ENCODE data around the gene TM6SF1. TPM values are rescaled to one million over a fixed set of nuclear protein-coding genes. Genes with fewer than 3 reads are reported as not detected.

Gene TM6SF1
- total and polyA plus RNA-seq, 2 of the 4 experiments (the other 2 are of a cell fraction): 1.6 to 1.9 TPM

Small RNA genes within 50 kb of the gene (microRNA-seq; reads per million reads assigned to microRNA genes)
- gene MIR4515 (ENCODE audit: insufficient read depth in 1 of 2, insufficient read length in 1 of 2, unreplicated experiment in 1 of 2): 0 to 0.37 reads per million in 2 experiments

Small RNA genes within 50 kb of the gene (small RNA-seq; reads per million reads assigned to genes)
- 0 reads per million in 5 experiments for gene MIR4515

Other genes starting within 250 kb of the TM6SF1 start
- 0.54 and 0.56 TPM in 2 replicates for gene HOMER2, start 154.9 kb upstream of the TM6SF1 start, total RNA-seq (2012; rRNA removed)
- gene HOMER2, start 154.9 kb upstream of the TM6SF1 start, polyA plus RNA-seq (2012; rRNA removed): 0.79 and 0.92 TPM in 2 replicates
- 29.6 and 38.9 TPM in 2 replicates for gene RAMAC, start 121.4 kb upstream of the TM6SF1 start, total RNA-seq (2012; rRNA removed)
- 18.5 and 23.6 TPM in 2 replicates for gene RAMAC, start 121.4 kb upstream of the TM6SF1 start, polyA plus RNA-seq (2012; rRNA removed)
- 4.4 and 7.0 TPM in 2 replicates for gene C15orf40, start 96.0 kb upstream of the TM6SF1 start, total RNA-seq (2012; rRNA removed)
- 10.7 and 12.3 TPM in 2 replicates for gene C15orf40, start 96.0 kb upstream of the TM6SF1 start, polyA plus RNA-seq (2012; rRNA removed)
- 78.7 and 90.5 TPM in 2 replicates for gene BTBD1, start 40.4 kb upstream of the TM6SF1 start, total RNA-seq (2012; rRNA removed)
- 32.8 and 39.3 TPM in 2 replicates for gene BTBD1, start 40.4 kb upstream of the TM6SF1 start, polyA plus RNA-seq (2012; rRNA removed)
- gene HDGFL3, start 100.2 kb downstream of the TM6SF1 start, total RNA-seq (2012; rRNA removed): 9.5 and 31.4 TPM in 2 replicates
- gene HDGFL3, start 100.2 kb downstream of the TM6SF1 start, polyA plus RNA-seq (2012; rRNA removed): 18.1 and 19.6 TPM in 2 replicates
- 0.28 and 0.54 TPM in 2 replicates for gene BNC1, start 177.0 kb downstream of the TM6SF1 start, total RNA-seq (2012; rRNA removed)
- 0.34 and 0.38 TPM in 2 replicates for gene BNC1, start 177.0 kb downstream of the TM6SF1 start, polyA plus RNA-seq (2012; rRNA removed)